Activated naive CD4-positive, alpha-beta T cell treated with anti-CD3 and anti-CD28 coated beads, Interleukin-2, amount 50 U/mL, for 72 hours (primary cell): Measurements from ENCODE around the gene CARMIL1. TPM values are rescaled to one million over a fixed set of nuclear protein-coding genes. Genes with fewer than 3 reads are reported as not detected.
"Not testable (repeated sequence)": the region's sequence is repeated elsewhere in the genome, so short reads cannot be mapped to it uniquely, and the experiment has no call there.

ENCODE experiments used
- ATAC-seq, 2 donors: fragments of 150-1000 bp; cut with Tn5 transposase; 2 replicates each; pipeline ENCODE4 v1.10.0; 2021; ENCODE audit warnings: mild to moderate bottlenecking in 2 of 2, moderate library complexity in 2 of 2
- DNase-seq, 2 donors: peaks; one replicate each; pipeline ENCODE4 v3.0.0; 2021 to 2022; ENCODE audit warnings: low spot score in 2 of 2
- H3K27ac Mint-ChIP-seq, 2 donors: one replicate each; pipeline ENCODE4 v1.8.0; 2022; ENCODE audit warnings: mild to moderate bottlenecking in 2 of 2, mixed read lengths in 2 of 2
- H3K36me3 Mint-ChIP-seq, 2 donors: one replicate each; pipeline ENCODE4 v1.8.0; 2022; ENCODE audit warnings: mixed read lengths in 2 of 2
- H3K9me3 Mint-ChIP-seq, 2 donors: one replicate each; pipeline ENCODE4 v1.8.0; 2022; ENCODE audit warnings: mixed read lengths in 2 of 2
- total RNA-seq, 2 donors: library from RNA; stranded (reverse); gene quantifications; one replicate each; pipeline ENCODE4 v1.2.3, GENCODE V29; 2022

The CARMIL1 gene
- total RNA-seq, 2 donors from 2014 or later, result 5.2 to 13.4 TPM

- no peak overlapping the region for H3K27ac Mint-ChIP-seq
- no peak for DNase-seq
- no peak for ATAC-seq
- H3K9me3 Mint-ChIP-seq, result no peaks in the 10 kb centered on the region
- H3K36me3 Mint-ChIP-seq, result no peaks in the 10 kb centered on the region
These were observed 17.2 kb downstream of the CARMIL1 start for GRCh38 chr6:25296217-25296905.

DNA sequence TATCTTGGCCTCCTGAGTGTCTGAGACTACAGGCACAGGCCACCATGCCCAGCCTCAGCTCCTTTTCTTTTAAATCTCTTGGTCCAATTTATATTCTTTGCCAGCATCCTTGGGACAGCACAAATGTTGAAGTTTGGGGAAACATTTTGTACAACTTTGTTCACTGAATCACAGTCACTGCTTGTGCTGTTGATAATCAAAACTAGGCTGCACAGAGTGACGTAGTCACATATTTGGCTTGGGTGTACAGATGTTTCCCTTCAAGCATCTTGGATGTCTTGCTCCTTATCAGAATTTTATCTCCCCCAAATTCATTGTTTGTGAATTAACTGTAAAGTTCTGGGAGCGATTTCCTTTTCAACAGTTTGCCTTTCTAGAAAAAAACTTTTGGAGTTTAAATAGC is 17.9 kb downstream of the CARMIL1 start:
- Mint-ChIP-seq H3K36me3 (no peaks in the 10 kb centered on the region), H3K27ac (no peak overlapping the region), H3K9me3 (no peaks in the 10 kb centered on the region)
- no peak for ATAC-seq
- DNase-seq, result no peak

GRCh38 chr6:25297823-25298522 is 18.8 kb downstream of the CARMIL1 start:
- ATAC-seq, result no peak
- Mint-ChIP-seq H3K36me3 (no peaks in the 10 kb centered on the region), H3K9me3 (no peaks in the 10 kb centered on the region), H3K27ac (no peak overlapping the region)
- DNase-seq, result no peak

- not testable (repeated sequence) for H3K9me3 Mint-ChIP-seq, DNase-seq, H3K36me3 Mint-ChIP-seq, ATAC-seq, H3K27ac Mint-ChIP-seq
These were observed 19.3 kb downstream of the CARMIL1 start for GRCh38 chr6:25298523-25298865.

DNA sequence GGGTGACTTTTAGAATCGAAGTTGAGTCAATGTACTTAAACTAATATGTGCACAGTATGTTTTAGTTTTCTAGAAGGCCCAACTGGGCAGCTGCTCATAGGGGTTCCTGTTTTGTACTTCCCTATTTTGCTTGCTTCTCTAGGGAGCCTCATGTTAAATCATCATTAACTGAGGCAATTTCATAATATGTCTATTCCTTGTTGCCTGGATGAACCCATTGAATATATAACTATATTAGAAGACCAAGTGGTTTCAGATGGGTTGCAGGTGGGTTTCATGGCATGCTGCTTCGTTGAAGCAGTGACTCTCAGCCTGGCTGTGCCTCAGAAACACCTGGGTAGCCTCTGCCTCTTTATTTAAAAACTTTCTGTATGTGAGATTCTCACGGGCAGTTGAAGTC is 22.2 kb downstream of the CARMIL1 start:
- Mint-ChIP-seq H3K36me3 (no peaks in the 10 kb centered on the region), H3K27ac (no peak overlapping the region), H3K9me3 (no peaks in the 10 kb centered on the region)
- ATAC-seq (no peak), DNase-seq (no peak)

- ATAC-seq (no peak), DNase-seq (no peak)
- no peaks in the 10 kb centered on the region for H3K9me3 Mint-ChIP-seq
- no peak overlapping the region for H3K27ac Mint-ChIP-seq
- no peaks in the 10 kb centered on the region for H3K36me3 Mint-ChIP-seq
These were observed 23.0 kb downstream of the CARMIL1 start for GRCh38 chr6:25302151-25302550.

DNA sequence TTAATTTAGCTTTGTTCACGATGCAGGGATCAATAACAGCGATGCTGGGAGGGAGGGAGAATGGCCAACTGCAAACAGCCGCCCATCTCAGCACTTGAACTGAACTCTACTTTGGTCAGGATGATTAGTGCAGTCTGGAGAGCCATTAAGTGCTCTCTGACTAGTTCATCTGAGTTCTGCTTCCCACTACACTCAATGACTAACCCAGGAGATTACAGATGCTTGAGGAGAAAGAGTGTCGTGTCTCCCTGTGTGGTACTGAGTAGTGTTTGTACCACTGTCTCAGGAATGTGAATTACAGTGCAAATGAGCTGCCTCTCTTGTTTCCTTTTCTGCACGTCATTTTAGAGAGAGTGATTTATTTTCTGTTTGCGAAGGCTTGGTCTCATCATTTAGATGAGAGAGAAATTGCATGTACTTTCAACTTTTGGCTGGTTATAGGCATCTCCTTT is 23.5 kb downstream of the CARMIL1 start:
- Mint-ChIP-seq H3K9me3 (no peaks in the 10 kb centered on the region), H3K27ac (no peak overlapping the region), H3K36me3 (no peaks in the 10 kb centered on the region)
- ATAC-seq (no peak), DNase-seq (no peak)

GRCh38 chr6:25303254-25303653 is 24.1 kb downstream of the CARMIL1 start:
- Mint-ChIP-seq H3K9me3 (no peaks in the 10 kb centered on the region), H3K27ac (no peak overlapping the region)

GRCh38 chr6:25306379-25306778 is 27.2 kb downstream of the CARMIL1 start:
- DNase-seq (no peak), ATAC-seq (no peak)
- H3K9me3 Mint-ChIP-seq, result no peaks in the 10 kb centered on the region
- H3K36me3 Mint-ChIP-seq, result no peaks in the 10 kb centered on the region
- H3K27ac Mint-ChIP-seq, result no peak overlapping the region

More at GRCh38 chr6:25303254-25303653, 24.1 kb downstream of the CARMIL1 start:
- ATAC-seq, result no peak
- no peaks in the 10 kb centered on the region for H3K36me3 Mint-ChIP-seq
- DNase-seq, result no peak

GRCh38 chr6:25307805-25308494 is 28.8 kb downstream of the CARMIL1 start:
- no peak for ATAC-seq
- DNase-seq, result no peak
- Mint-ChIP-seq H3K9me3 (no peaks in the 10 kb centered on the region), H3K27ac (no peak overlapping the region), H3K36me3 (no peaks in the 10 kb centered on the region)

GRCh38 chr6:25309886-25310285 is 30.7 kb downstream of the CARMIL1 start:
- H3K36me3 Mint-ChIP-seq, result no peaks in the 10 kb centered on the region
- DNase-seq, result no peak
- no peak overlapping the region for H3K27ac Mint-ChIP-seq
- H3K9me3 Mint-ChIP-seq, result no peaks in the 10 kb centered on the region
- ATAC-seq, result no peak

- no peak for ATAC-seq
- no peak for DNase-seq
- Mint-ChIP-seq H3K36me3 (no peaks in the 10 kb centered on the region), H3K9me3 (no peaks in the 10 kb centered on the region), H3K27ac (no peak overlapping the region)
These were observed 32.2 kb downstream of the CARMIL1 start for GRCh38 chr6:25311331-25311840.

DNA sequence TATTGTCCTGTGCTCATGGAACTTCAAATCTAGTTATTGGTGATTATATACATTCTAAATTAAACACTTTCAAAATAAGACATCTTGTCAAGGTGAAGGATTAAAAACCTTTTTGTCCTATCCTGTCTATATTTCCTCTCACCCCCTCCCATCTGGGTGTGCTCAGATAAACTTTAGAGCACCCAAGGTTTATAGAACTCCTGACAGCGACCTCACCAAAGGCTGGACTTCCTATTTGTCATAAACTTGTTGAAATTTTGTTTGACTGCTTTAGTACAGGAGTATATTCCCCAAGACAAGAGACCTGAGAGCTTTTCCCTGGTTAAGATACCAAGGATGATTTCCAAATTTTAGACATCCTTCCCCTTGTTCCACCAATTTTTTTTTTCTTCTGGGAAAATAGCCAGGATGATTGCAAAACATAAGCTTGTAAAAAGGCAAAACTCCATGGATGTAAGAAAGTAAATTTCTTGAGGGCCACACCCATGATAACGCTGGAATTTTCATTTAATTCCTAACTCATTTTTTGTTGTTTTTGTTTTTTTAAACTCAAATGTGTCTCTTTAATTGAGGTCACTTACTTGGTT is 33.0 kb downstream of the CARMIL1 start:
- H3K36me3 Mint-ChIP-seq, result no peaks in the 10 kb centered on the region
- ATAC-seq, result no peak
- DNase-seq, result no peak

DNA sequence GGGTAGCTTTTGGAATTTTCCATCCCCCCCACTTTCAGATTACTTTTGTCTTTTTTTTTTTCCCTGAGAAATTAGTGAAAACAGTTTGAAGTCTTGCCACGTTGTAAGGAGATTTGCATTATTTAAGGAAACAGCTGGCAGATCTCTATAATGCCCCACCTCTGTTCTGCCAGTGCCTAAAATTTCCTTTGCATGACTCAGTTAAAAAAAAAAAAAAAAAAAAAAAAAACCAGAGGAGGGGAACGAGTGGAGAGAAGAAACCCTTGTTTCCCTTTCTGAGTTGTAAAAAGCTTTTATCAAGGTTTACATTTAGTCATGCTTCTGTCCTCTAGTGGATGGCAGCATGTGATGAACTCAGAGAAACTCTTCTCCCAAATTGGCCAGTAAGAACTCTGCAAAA is 33.5 kb downstream of the CARMIL1 start:
- ATAC-seq (peak in 1 of 2 donors; percentile 79), DNase-seq (no peak)
- no peaks in the 10 kb centered on the region for H3K9me3 Mint-ChIP-seq
- no peaks in the 10 kb centered on the region for H3K36me3 Mint-ChIP-seq
- no peak overlapping the region for H3K27ac Mint-ChIP-seq

More for the DNA sequence above, 33.0 kb downstream of the CARMIL1 start:
- Mint-ChIP-seq H3K27ac (no peak overlapping the region), H3K9me3 (no peaks in the 10 kb centered on the region)

DNA sequence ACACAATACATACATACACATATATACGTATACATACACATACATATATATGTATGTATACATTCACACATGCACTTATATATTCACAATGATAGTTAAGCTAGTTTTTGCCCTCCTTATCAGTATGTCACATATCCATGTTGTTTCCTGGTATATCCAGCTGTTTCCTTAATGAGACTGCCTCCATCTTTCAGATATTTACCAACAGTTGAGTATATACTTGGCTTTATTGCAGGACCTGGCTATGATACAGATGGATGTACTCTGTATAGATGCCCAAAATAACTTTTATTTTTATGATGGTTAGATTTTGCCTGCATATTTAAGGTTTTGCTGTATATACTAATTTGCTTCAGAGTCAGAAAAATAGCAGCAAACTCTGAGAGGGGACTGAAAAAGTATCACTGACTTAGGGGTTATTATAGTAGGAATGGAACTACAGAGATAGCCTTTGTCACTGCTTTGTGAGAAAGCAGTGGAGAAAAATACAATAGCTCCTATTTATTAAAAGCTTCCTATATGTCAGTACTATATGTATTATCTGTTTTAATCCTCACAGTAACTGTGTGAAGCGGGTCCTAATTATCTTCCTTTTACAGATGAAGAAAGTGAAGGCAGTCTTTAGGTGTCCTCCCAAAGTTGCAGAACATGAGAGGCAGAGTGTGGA is 35.5 kb downstream of the CARMIL1 start:
- no peaks in the 10 kb centered on the region for H3K36me3 Mint-ChIP-seq

More for the DNA sequence above, 35.5 kb downstream of the CARMIL1 start:
- DNase-seq, result no peak
- Mint-ChIP-seq H3K27ac (peak overlapping the region in 1 of 2 donors; percentile 15), H3K9me3 (no peaks in the 10 kb centered on the region)
- ATAC-seq, result no peak
